Mesenchymal stem cell (in vitro differentiated cells and primary cell): ENCODE results near the gene RAET1E.
"Not testable (repeated sequence)": the region's sequence is repeated elsewhere in the genome, so short reads cannot be mapped to it uniquely, and the experiment has no call there.

Experiments used
- DNase-seq: peaks from one replicate; pipeline ENCODE4 v3.0.0-alpha.2; 2013
- H2AFZ ChIP-seq: one replicate; pipeline ENCODE4 v1.6.1; 2013; ENCODE audit warnings: low read depth, mild to moderate bottlenecking, control low read depth, inconsistent platforms, low read length, moderate library complexity
- H2AK5ac ChIP-seq: 2 replicates; pipeline ENCODE4 v1.6.1; 2013; ENCODE audit warnings: low read length, moderate library complexity, mild to moderate bottlenecking, inconsistent platforms; ENCODE audit not compliant: severe bottlenecking
- H2BK120ac ChIP-seq: one replicate; pipeline ENCODE4 v1.6.1; 2013; ENCODE audit warnings: low read depth, mild to moderate bottlenecking, inconsistent platforms, low read length, moderate library complexity
- H2BK12ac ChIP-seq, 2 experiments: one replicate each; pipeline ENCODE4 v1.6.1; 2013; ENCODE audit warnings: inconsistent platforms in 2 of 2, low read length in 2 of 2, mild to moderate bottlenecking in 2 of 2, moderate library complexity in 2 of 2, control low read depth in 1 of 2
- H2BK15ac ChIP-seq: one replicate; pipeline ENCODE4 v1.6.1; 2013; ENCODE audit warnings: mild to moderate bottlenecking, low read depth, inconsistent platforms; ENCODE audit not compliant: poor library complexity, severe bottlenecking
- H2BK5ac ChIP-seq: 2 replicates; pipeline ENCODE4 v1.6.1; 2013; ENCODE audit warnings: low read depth, mild to moderate bottlenecking, low read length, control low read depth, inconsistent platforms; ENCODE audit not compliant: poor library complexity, severe bottlenecking
- H3K14ac ChIP-seq, 2 experiments: one replicate each; pipeline ENCODE4 v1.6.1; 2013; ENCODE audit warnings: inconsistent platforms in 2 of 2, low read length in 2 of 2, control low read depth in 1 of 2, mild to moderate bottlenecking in 1 of 2, moderate library complexity in 1 of 2
- H3K18ac ChIP-seq, 2 experiments: one replicate each; pipeline ENCODE4 v1.6.1; 2013; ENCODE audit warnings: inconsistent platforms in 2 of 2, low read length in 2 of 2, control low read depth in 1 of 2, low read depth in 1 of 2, mild to moderate bottlenecking in 1 of 2
- H3K23ac ChIP-seq, 2 experiments: one replicate each; pipeline ENCODE4 v1.6.1; 2013; ENCODE audit warnings: inconsistent platforms in 2 of 2, low read length in 2 of 2, mild to moderate bottlenecking in 2 of 2, moderate library complexity in 2 of 2, control low read depth in 1 of 2
- H3K27ac ChIP-seq: 2 replicates; pipeline ENCODE4 v1.5.1; 2013; ENCODE audit warnings: mild to moderate bottlenecking, moderate library complexity, low read length, control low read depth, inconsistent platforms; ENCODE audit not compliant: poor library complexity, severe bottlenecking
- H3K27me3 ChIP-seq, 2 experiments: 2 replicates each; pipeline versions ENCODE4 v1.6.1 to v1.7.0; 2013; ENCODE audit warnings: low read length in 2 of 2, mild to moderate bottlenecking in 2 of 2, moderate library complexity in 2 of 2, control low read depth in 1 of 2, inconsistent platforms in 1 of 2; ENCODE audit not compliant: control insufficient read depth in 1 of 2, insufficient read depth in 1 of 2
- H3K36me3 ChIP-seq, 2 experiments: 2 replicates each; pipeline versions ENCODE4 v1.6.1 to v1.7.0; 2013; ENCODE audit warnings: low read length in 2 of 2, control low read depth in 1 of 2, inconsistent platforms in 1 of 2, low read depth in 1 of 2, mild to moderate bottlenecking in 1 of 2; ENCODE audit not compliant: insufficient read depth in 2 of 2, control insufficient read depth in 1 of 2
- H3K4ac ChIP-seq, 2 experiments: one replicate each; pipeline ENCODE4 v1.6.1; 2013; ENCODE audit warnings: inconsistent platforms in 2 of 2, low read length in 2 of 2, mild to moderate bottlenecking in 2 of 2, moderate library complexity in 2 of 2, control low read depth in 1 of 2, low read depth in 1 of 2
- H3K4me1 ChIP-seq: 2 replicates; pipeline ENCODE4 v1.6.1; 2013; ENCODE audit warnings: low read depth, low read length, control low read depth; ENCODE audit not compliant: control insufficient read depth, insufficient read depth
- H3K4me2 ChIP-seq: 2 replicates; pipeline ENCODE4 v1.6.1; 2013; ENCODE audit warnings: low read length, mild to moderate bottlenecking, inconsistent platforms; ENCODE audit not compliant: poor library complexity, severe bottlenecking
- H3K4me3 ChIP-seq, 2 experiments: 2 replicates each; pipeline versions ENCODE4 v1.5.1 to v1.7.0; 2013; ENCODE audit warnings: low read length in 2 of 2, mild to moderate bottlenecking in 2 of 2, control low read depth in 1 of 2, low read depth in 1 of 2; ENCODE audit not compliant: insufficient read depth in 1 of 2
- H3K79me1 ChIP-seq: replicated peaks from 2 replicates; pipeline ENCODE4 v1.6.1; 2013; ENCODE audit warnings: mild to moderate bottlenecking, control low read depth, low read length, inconsistent platforms; ENCODE audit not compliant: poor library complexity, severe bottlenecking
- H3K9ac ChIP-seq: 2 replicates; pipeline ENCODE4 v1.7.0; 2013; ENCODE audit warnings: mild to moderate bottlenecking, low read length, moderate library complexity
- H3K9me3 ChIP-seq: 2 replicates; pipeline ENCODE4 v1.7.0; 2013; ENCODE audit warnings: mild to moderate bottlenecking, low read length; ENCODE audit not compliant: control insufficient read depth
- H4K8ac ChIP-seq: one replicate; pipeline ENCODE4 v1.6.1; 2013; ENCODE audit warnings: inconsistent platforms, mild to moderate bottlenecking, low read length, moderate library complexity
- H4K91ac ChIP-seq: one replicate; pipeline ENCODE4 v1.6.1; 2013; ENCODE audit warnings: mild to moderate bottlenecking, low read length, inconsistent platforms
- WGBS: methylation state at CpG from one replicate; pipeline ENCODE4 v1.1.7; 2013; ENCODE audit warnings: mixed read lengths; 5-methylcytosine and 5-hydroxymethylcytosine counted together

The RAET1E gene

DNA sequence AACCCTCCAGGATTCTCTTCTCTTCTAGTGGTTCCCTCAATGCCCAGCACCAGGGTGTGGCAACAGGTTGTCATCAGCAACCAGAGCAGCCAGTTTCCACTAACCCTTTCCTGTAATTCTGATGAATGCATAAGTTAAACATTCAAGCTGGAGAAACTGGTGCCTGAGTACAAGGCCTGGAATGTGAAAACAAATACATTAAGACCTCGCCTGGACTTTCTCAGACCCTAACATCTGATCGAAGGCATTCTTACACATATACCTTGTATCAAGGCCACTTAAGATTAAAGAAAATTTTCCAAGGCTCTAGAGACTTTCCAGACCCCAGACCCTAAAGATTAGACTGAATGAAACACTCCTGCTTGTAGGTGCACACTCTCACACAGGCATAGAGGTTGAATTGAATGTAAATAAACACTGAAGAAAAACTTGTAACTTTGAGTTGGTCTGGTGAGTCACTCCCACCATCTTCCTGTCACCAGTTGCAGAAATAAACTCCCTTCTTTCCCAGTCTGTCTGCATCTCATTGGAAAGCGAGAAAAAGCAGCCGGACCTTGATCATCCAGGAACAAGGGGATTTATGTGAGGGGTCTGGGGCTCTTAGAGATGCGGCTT, 42.8 kb downstream of the RAET1E start:
- Histone ChIP-seq H3K23ac (no peak overlapping the region), H4K91ac (peak overlapping the region; percentile 91), H3K18ac (peak overlapping the region; percentile 41 to 93), H3K4me3 (no peak overlapping the region), H3K9ac (peak overlapping the region; percentile 67), H2BK120ac (peak overlapping the region; percentile 43), H2BK15ac (no peak overlapping the region), H3K4me2 (peak overlapping the region; percentile 35), H3K27me3 (no peaks in the 10 kb centered on the region), H2AFZ (no peak overlapping the region), H3K79me1 (peaks cover 7% of the 10 kb centered on the region), H3K27ac (peak overlapping the region; percentile 90), H3K4ac (peak overlapping the region in 1 of 2 experiments; percentile 92), H2BK12ac (no peak overlapping the region), H2BK5ac (peak overlapping the region; percentile 61), H3K14ac (no peak overlapping the region), H4K8ac (peak overlapping the region; percentile 95), H2AK5ac (no peak overlapping the region), H3K9me3 (no peaks in the 10 kb centered on the region), H3K4me1 (peaks cover 12% of the 10 kb centered on the region), H3K36me3 (peaks cover 0 to 19% of the 10 kb centered on the region in 2 experiments)
- 5% methylated on average over 5 of the region's 5 CpGs for WGBS
- peak; percentile 96 for DNase-seq

DNA sequence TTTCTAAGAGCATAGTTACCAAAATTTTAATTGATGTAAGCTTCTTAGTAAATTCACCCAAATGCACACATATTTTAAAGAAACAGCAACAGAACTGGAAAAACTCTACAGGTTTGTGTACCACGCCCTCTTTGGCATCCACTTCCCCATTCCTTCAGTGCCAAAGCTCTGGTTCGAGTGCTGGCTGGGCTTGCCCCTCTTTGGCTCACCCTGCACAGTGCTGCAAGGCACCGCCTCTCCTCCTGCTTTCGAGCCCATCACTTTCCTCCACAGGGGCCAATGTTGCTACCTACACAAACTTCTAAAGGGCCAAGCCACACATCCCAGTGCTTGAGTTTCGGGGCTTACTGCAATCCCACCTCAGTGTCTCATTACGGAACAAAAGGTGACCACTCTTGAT, 43.4 kb downstream of the RAET1E start:
- H2BK12ac ChIP-seq: peak overlapping the region; percentile 91 to 97
- 63% methylated on average over 6 of the region's 6 CpGs for WGBS
- no peak for DNase-seq
- no peaks in the 10 kb centered on the region for H3K9me3 ChIP-seq
- peak overlapping the region; percentile 88 to 93 for H3K18ac ChIP-seq
- peak overlapping the region; percentile 36 for H2AK5ac ChIP-seq
- H2BK15ac ChIP-seq: peak overlapping the region; percentile 4
- H2BK5ac ChIP-seq: no peak overlapping the region
- peak overlapping the region in 1 of 2 experiments; percentile 68 for H3K14ac ChIP-seq
- H3K4me3 ChIP-seq: no peak overlapping the region
- H3K79me1 ChIP-seq: peaks cover 5% of the 10 kb centered on the region
- H3K27ac ChIP-seq: peak overlapping the region; percentile 90
- no peak overlapping the region for H3K9ac ChIP-seq
- H2BK120ac ChIP-seq: peak overlapping the region; percentile 43
- no peak overlapping the region for H3K4me2 ChIP-seq
- no peak overlapping the region for H2AFZ ChIP-seq
- H3K4me1 ChIP-seq: peaks cover 14% of the 10 kb centered on the region
- H4K8ac ChIP-seq: peak overlapping the region; percentile 95
- H3K4ac ChIP-seq: peak overlapping the region; percentile 65 to 92
- H3K23ac ChIP-seq: no peak overlapping the region
- H3K36me3 ChIP-seq: peaks cover 0 to 19% of the 10 kb centered on the region in 2 experiments
- H3K27me3 ChIP-seq: no peaks in the 10 kb centered on the region
- H4K91ac ChIP-seq: peak overlapping the region; percentile 91

DNA sequence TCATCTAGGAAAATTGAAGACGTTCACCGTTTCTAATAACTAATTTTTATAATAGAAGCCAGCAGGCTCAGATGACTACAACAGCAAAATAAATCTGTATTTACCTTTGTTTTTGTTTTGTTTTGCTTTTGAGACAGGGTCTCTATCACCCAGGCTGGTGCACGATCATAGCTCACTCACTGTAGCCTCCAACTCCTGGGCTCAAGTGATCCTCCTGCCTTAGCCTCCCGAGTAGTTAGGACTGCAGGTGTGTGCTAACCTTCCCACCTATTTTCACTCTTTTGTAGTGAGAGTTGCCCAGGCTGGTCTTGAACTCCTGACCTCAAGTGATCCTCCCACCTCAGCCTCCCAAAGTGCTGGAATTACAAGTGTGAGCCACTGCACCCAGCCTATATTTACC, 43.9 kb downstream of the RAET1E start:
- H3K27me3 ChIP-seq, H4K8ac ChIP-seq, H3K9ac ChIP-seq, H2BK15ac ChIP-seq, DNase-seq, H3K4me2 ChIP-seq, H2BK5ac ChIP-seq, H2BK120ac ChIP-seq, H3K4me3 ChIP-seq, H3K9me3 ChIP-seq, H3K79me1 ChIP-seq, H2AFZ ChIP-seq: not testable (repeated sequence)
- WGBS: 96% methylated on average over 2 of the region's 4 CpGs
- Histone ChIP-seq H3K4me1 (peaks cover 12% of the 10 kb centered on the region), H3K4ac (peak overlapping the region in 1 of 2 experiments; percentile 69), H3K36me3 (peaks cover 0 to 19% of the 10 kb centered on the region in 2 experiments), H3K14ac (peak overlapping the region in 1 of 2 experiments; percentile 53), H4K91ac (peak overlapping the region; percentile 64), H2AK5ac (peak overlapping the region; percentile 83), H3K23ac (peak overlapping the region in 1 of 2 experiments; percentile 65), H3K27ac (peak overlapping the region; percentile 30), H3K18ac (peak overlapping the region; percentile 73 to 79), H2BK12ac (peak overlapping the region; percentile 42 to 96)

DNA sequence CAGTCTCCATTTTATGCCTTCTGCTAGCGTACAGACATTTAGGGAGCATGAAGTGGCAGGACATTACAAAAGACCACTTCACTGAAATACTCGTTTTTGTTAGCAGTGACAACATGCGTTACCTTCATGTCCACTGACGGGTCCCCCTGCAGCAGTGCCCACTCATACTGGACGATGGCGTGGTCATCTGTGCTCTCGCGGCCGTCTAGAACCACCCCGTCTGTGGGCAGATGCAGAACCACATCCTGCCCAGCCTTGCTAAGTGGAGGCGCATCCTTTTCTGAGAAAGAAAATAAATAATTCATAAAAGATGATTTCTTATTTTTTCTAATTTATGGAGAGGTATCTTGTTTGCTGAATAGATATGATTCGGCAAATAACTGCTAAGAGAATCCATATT, 45.0 kb downstream of the RAET1E start:
- Histone ChIP-seq H2AK5ac (peak overlapping the region; percentile 43), H3K23ac (no peak overlapping the region), H3K4me2 (no peak overlapping the region), H2BK5ac (no peak overlapping the region), H3K18ac (peak overlapping the region; percentile 79), H2AFZ (no peak overlapping the region), H3K4me1 (peaks cover 13% of the 10 kb centered on the region), H3K27ac (no peak overlapping the region), H3K4ac (peak overlapping the region in 1 of 2 experiments; percentile 45), H3K9ac (no peak overlapping the region), H3K9me3 (no peaks in the 10 kb centered on the region), H3K27me3 (no peaks in the 10 kb centered on the region), H3K36me3 (peaks cover 0 to 19% of the 10 kb centered on the region in 2 experiments), H3K79me1 (peaks cover 5% of the 10 kb centered on the region), H2BK120ac (no peak overlapping the region), H4K8ac (peak overlapping the region; percentile 29), H2BK12ac (peak overlapping the region; percentile 71 to 76), H3K4me3 (no peak overlapping the region), H2BK15ac (no peak overlapping the region), H4K91ac (peak overlapping the region; percentile 81), H3K14ac (no peak overlapping the region)
- DNase-seq: no peak
- WGBS: 81% methylated on average over 11 of the region's 12 CpGs
